ENCODE data around the gene WDR70.
"Not testable (repeated sequence)": the region's sequence is repeated elsewhere in the genome, so short reads cannot be mapped to it uniquely, and the experiment has no call there.

The WDR70 gene

GRCh38 chr5:37575541-37576489 lies 196.7 kb downstream of the WDR70 start:
- DNase-seq = no peak

- no peak for DNase-seq
Measured at GRCh38 chr5:37576552-37576951, 197.4 kb downstream of the WDR70 start.

- DNase-seq = peak; percentile 6
Measured at GRCh38 chr5:37578176-37578575, 199.1 kb downstream of the WDR70 start.

GRCh38 chr5:37580106-37580505 lies 201.0 kb downstream of the WDR70 start:
- peak; percentile 20 for DNase-seq

- no peak for DNase-seq
Measured at GRCh38 chr5:37582202-37582601, 203.1 kb downstream of the WDR70 start.

GRCh38 chr5:37593292-37593691 lies 214.2 kb downstream of the WDR70 start:
- not testable (repeated sequence) for DNase-seq

GRCh38 chr5:37594864-37595263 lies 215.7 kb downstream of the WDR70 start:
- DNase-seq = not testable (repeated sequence)

- peak; percentile 12 for DNase-seq
Measured at GRCh38 chr5:37598733-37599132, 219.6 kb downstream of the WDR70 start.

GRCh38 chr5:37601163-37601562 lies 222.0 kb downstream of the WDR70 start:
- DNase-seq = no peak

- DNase-seq = no peak
Measured at GRCh38 chr5:37603072-37603471, 224.0 kb downstream of the WDR70 start.

- DNase-seq = no peak
Measured at GRCh38 chr5:37604290-37604689, 225.2 kb downstream of the WDR70 start.

- DNase-seq = no peak
Measured at GRCh38 chr5:37606148-37606547, 227.0 kb downstream of the WDR70 start.

- DNase-seq = no peak
Measured at GRCh38 chr5:37606632-37607248, 227.6 kb downstream of the WDR70 start.

GRCh38 chr5:37615184-37615583 lies 236.1 kb downstream of the WDR70 start:
- DNase-seq = no peak

- DNase-seq = no peak
Measured at GRCh38 chr5:37619353-37619752, 240.2 kb downstream of the WDR70 start.

GRCh38 chr5:37622354-37622753 lies 243.2 kb downstream of the WDR70 start:
- not testable (repeated sequence) for DNase-seq

GRCh38 chr5:37626266-37626665 lies 247.1 kb downstream of the WDR70 start:
- no peak for DNase-seq

- no peak for DNase-seq
Measured at GRCh38 chr5:37628876-37629275, 249.8 kb downstream of the WDR70 start.

- DNase-seq = no peak
Measured at GRCh38 chr5:37631939-37632338, 252.8 kb downstream of the WDR70 start.

GRCh38 chr5:37637165-37637845 lies 258.2 kb downstream of the WDR70 start:
- no peak for DNase-seq

- no peak for DNase-seq
Measured at GRCh38 chr5:37638897-37639296, 259.8 kb downstream of the WDR70 start.

- DNase-seq = no peak
Measured at GRCh38 chr5:37640088-37640487, 261.0 kb downstream of the WDR70 start.

- no peak for DNase-seq
Measured at GRCh38 chr5:37641933-37642332, 262.8 kb downstream of the WDR70 start.

- DNase-seq = no peak
Measured at GRCh38 chr5:37645707-37646106, 266.6 kb downstream of the WDR70 start.

All from eye (tissue), 1 donor.